GM13976 (cell line): ENCODE results near the gene IFT43.
A peak's percentile ranks its signal among the peaks of the same experiment; 100 is the strongest.

Experiments used
- DNase-seq: peaks from one replicate; pipeline ENCODE4 v3.0.0; 2012; ENCODE audit warnings: low spot score
- CTCF ChIP-seq: IDR thresholded peaks from 2 replicates; pipeline ENCODE4 v1.5.1; 2012; ENCODE audit warnings: borderline replicate concordance, mild to moderate bottlenecking; ENCODE audit not compliant: insufficient read depth; ENCODE audit errors: extremely low read depth, missing control alignments, control extremely low read depth
- in situ Hi-C: fragments of 300-500 bp; cut with MboI; formaldehyde crosslinking; loops from one replicate; pipeline ENCODE4 v1.12.0; 2022; ENCODE audit warnings: low sequenced_read_pairs, mixed read lengths, inconsistent platforms; ENCODE audit not compliant: unreplicated experiment

IFT43 gene

DNA sequence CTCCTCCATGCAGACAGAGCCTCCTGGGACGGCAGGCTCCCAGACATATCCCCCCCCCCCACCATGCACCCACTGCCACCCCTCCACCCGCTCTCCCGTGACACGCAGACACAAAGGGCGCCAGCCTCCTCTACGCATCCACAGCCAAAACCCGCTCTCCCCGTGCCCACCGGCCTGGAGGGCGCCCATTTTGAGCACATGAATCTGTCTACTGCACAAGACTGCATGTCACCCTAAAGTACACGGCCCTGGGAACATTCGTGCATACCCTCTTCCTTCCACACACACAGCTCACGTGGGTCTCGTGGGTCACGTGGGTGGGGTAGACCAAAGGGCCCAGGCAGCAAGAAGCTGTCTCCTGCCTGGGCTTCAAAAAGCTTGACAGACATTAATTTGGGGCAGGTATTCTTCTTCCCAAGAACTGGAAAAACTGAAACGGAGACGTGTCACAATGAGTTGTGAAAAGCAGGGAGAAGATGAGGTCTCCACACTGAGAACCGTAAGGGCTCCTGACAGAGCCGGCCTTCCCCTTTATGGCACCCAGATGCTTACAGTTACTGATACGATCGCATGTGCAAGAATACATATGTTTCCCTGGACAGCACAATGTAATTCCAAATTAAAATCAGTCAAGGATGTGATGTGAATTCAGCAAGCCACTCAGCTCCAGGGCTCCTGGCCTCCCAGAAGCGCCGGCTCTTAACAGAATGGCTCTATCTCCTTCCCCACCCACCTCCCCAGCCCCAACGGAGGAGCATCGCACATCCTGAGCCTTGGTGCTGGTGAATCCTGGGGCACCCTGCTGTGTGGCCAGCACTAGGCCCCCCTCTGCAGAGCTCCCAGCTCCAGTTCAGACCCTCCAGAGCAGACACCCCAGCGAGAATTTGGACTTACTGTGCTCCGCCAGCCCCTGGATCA, 5.7 kb upstream of the IFT43 start:
- TF ChIP-seq CTCF = no peak
- in situ Hi-C loops = loop anchor here (10.0 kb wide), 1 partner anchor 265 kb away; no protein-coding TSS in a partner anchor
- no peak for DNase-seq

GRCh38 chr14:75980856-75981255, 4.7 kb upstream of the IFT43 start:
- TF ChIP-seq CTCF = no peak
- DNase-seq = no peak
- in situ Hi-C loops = loop anchor here (10.0 kb wide), 1 partner anchor 266 kb away; no protein-coding TSS in a partner anchor

DNA sequence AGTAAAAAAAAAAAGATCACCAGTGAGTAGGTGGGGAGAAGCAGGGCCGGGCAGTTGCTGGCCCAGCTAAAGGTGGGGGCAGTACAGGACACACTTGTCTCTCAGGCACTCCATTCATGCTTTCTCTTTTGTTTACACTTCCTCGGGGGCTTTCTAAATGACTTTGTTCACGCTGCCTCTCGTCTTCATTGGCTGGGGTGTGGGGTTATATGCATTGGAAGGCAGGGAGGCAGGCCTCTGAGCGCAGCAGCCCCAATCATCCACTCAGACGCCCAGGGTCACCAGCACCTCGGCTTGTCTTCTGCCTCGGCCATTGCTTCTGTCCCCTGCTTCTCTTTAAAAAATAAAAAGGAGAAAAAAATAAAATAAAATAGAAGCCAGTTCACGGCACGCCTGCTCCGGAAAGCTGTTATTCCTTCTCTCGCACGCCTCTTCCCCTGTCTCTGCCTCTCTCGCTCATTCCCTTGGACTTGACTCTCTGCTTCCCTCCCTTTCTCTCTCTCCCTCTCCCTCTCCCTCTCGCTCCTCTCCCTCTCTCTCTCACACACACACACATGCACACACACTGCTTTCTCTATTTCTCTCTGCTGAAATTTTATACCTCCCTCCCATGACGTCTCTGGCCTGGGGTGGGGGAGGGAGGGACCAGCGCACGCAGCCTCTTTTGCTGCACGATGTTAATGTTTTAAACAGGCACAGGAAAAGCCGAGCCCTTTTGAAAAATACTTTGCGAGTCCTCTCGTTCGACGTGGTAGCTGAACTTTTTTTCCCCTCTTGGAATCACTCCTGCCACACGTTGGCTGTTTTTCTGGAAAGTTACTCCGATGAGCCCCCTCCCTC, 3.9 kb upstream of the IFT43 start, which contains the start of gene TGFB3:
Gene TGFB3 (minus strand): TSS at position 570 of the 840 bp plus-strand sequence. CDS start 1,102 bp downstream, outside the sequence.
- no peak for TF ChIP-seq CTCF
- peak; percentile 89 for DNase-seq
- in situ Hi-C loops = loop anchor here (10.0 kb wide), 1 partner anchor 267 kb away; no protein-coding TSS in a partner anchor

GRCh38 chr14:75982266-75983018, 3.1 kb upstream of the IFT43 start:
- peak; percentile 86 for DNase-seq
- in situ Hi-C loops = loop anchor here (10.0 kb wide), 1 partner anchor 268 kb away; no protein-coding TSS in a partner anchor
- TF ChIP-seq CTCF = peak; percentile 84

GRCh38 chr14:75983019-75983358, 2.6 kb upstream of the IFT43 start:
- in situ Hi-C loops = loop anchor here (10.0 kb wide), 1 partner anchor 268 kb away; no protein-coding TSS in a partner anchor
- TF ChIP-seq CTCF = no peak
- no peak for DNase-seq

GRCh38 chr14:75984674-75985073, 889 bp upstream of the IFT43 start:
- DNase-seq = no peak
- in situ Hi-C loops = loop anchor here (10.0 kb wide), 1 partner anchor 270 kb away; no protein-coding TSS in a partner anchor
- no peak for TF ChIP-seq CTCF
